Stimulated activated CD8-positive, alpha-beta memory T cell treated with anti-CD3 and anti-CD28 coated beads, Interleukin-15, amount 100 ng/mL, for 1 hour (primary cell): ENCODE data around the gene TRIM46.
"Not testable (repeated sequence)": the region's sequence is repeated elsewhere in the genome, so short reads cannot be mapped to it uniquely, and the experiment has no call there.

ENCODE experiments used
- DNase-seq: peaks from one replicate; pipeline ENCODE4 v3.0.0-alpha.2; 2020; ENCODE audit warnings: low read depth

The TRIM46 gene

DNA sequence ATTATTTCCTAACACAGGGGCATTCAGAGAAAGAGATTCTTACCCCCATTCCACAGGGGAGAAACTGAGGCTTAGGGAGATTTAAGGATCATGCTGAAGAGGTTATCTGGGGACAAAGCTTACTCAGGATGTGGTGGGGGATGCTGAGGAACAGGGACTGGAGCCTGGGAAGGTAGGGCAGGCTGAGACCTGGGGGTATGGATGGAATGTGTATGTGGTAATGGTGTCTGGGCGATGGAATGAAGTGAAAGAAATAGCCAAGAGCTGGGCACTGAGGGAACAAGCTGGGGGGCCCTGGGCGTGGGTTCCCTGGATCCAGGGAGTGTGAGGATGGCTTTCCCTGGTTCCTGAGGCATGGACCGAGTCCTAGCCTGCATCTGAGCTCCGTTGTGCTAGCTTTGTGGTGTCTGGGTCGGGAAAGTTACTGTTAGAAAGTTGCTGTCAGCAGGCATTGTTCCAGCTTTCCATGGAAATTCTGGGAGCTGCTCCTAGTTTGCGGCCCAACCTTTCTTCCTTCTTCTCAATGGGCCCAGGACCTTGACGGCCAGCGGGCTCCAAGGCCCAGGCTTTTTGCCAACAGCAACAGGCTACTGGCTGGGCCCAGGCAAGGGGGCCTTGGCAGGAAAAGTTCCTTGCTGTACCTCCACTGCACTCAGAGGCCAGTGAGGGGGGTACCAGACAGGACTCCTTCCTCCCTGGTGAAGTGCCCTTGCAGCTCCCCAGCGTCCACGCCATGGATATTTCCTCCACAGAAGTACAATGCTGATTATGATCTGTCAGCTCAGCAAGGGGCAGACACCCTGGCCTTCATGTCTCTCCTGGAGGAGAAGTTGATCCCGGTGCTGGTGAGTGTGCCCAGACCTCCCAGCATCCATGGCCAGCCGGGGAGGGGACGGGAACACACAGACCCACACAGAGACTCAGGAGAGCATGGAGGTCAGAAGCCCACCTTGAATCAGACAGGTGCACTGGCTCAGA is 58.6 kb downstream of the TRIM46 start:
- not testable (repeated sequence) for DNase-seq

DNA sequence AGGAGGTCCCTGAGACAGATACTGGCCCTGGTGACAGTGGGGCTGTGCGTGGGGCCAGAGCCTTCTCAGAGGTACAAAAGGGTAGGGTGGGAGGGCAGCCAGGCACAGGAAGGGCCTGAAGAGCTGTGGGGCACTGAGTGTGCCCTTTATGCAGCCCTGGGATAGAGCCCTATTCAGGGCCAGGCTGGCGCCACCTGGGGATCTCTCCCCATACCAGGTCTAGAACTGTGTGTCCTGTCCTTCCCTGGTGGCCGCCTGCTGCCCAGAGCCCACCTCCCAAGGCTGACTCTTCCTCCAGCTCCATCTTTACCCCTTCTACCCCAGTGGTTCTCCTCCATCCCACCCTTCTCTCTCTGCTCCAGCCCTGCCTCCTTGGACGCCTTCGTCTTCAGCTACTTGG is 59.9 kb downstream of the TRIM46 start:
- DNase-seq: not testable (repeated sequence)
